GM15510 (cell line): Measurements from ENCODE around the gene HYLS1.
A peak's percentile ranks its signal among the peaks of the same experiment; 100 is the strongest.

Experiments used
- POLR2A ChIP-seq: IDR thresholded peaks from 3 replicates; pipeline ENCODE4 v1.6.1; 2011; ENCODE audit warnings: borderline replicate concordance; ENCODE audit not compliant: insufficient read length; ENCODE audit errors: extremely low read depth

Gene HYLS1

GRCh38 chr11:125901872-125902271 lies 14.4 kb downstream of the HYLS1 start:
- TF ChIP-seq POLR2A = no peak

GRCh38 chr11:125902277-125902926 lies 14.9 kb downstream of the HYLS1 start:
- no peak for TF ChIP-seq POLR2A

- peak; percentile 73 for TF ChIP-seq POLR2A
Observed at GRCh38 chr11:125902927-125903710, 15.7 kb downstream of the HYLS1 start, which contains the start of gene PUS3. PUS3 (minus strand) TSS chr11:125903206; CDS start chr11:125896284, 6,922 bp downstream.

- no peak for TF ChIP-seq POLR2A
Observed at GRCh38 chr11:125903711-125904659, 16.5 kb downstream of the HYLS1 start, which contains the start of gene DDX25. DDX25 (plus strand) TSS chr11:125904508; CDS start chr11:125904518, 10 bp downstream.

- TF ChIP-seq POLR2A = no peak
Observed at GRCh38 chr11:125904678-125905077, 17.2 kb downstream of the HYLS1 start.

GRCh38 chr11:125910226-125910849 lies 22.9 kb downstream of the HYLS1 start:
- TF ChIP-seq POLR2A = no peak

- TF ChIP-seq POLR2A = no peak
Observed at GRCh38 chr11:125916683-125917347, 29.3 kb downstream of the HYLS1 start.

- no peak for TF ChIP-seq POLR2A
Observed at GRCh38 chr11:125918140-125918840, 30.8 kb downstream of the HYLS1 start.

- no peak for TF ChIP-seq POLR2A
Observed at GRCh38 chr11:125921042-125921441, 33.6 kb downstream of the HYLS1 start.

- no peak for TF ChIP-seq POLR2A
Observed at GRCh38 chr11:125922156-125922555, 34.7 kb downstream of the HYLS1 start.

- TF ChIP-seq POLR2A = no peak
Observed at GRCh38 chr11:125923012-125923579, 35.6 kb downstream of the HYLS1 start.

GRCh38 chr11:125923633-125924032 lies 36.2 kb downstream of the HYLS1 start:
- no peak for TF ChIP-seq POLR2A
